H1 (cell line): ENCODE data around the gene WAC. TPM values are rescaled to one million over a fixed set of nuclear protein-coding genes. Genes with fewer than 3 reads are reported as not detected.

Experiments used
- CTCF ChIP-seq, 3 experiments: IDR thresholded peaks; 1 replicate in 2 of 3; 2 replicates in 1 of 3; pipeline versions ENCODE4 v1.5.1 to v1.6.1; 2011; ENCODE audit warnings: low read length in 3 of 3, mild to moderate bottlenecking in 3 of 3, inconsistent platforms in 2 of 3, low read depth in 1 of 3, moderate library complexity in 1 of 3; ENCODE audit not compliant: insufficient read depth in 1 of 3; ENCODE audit errors: control extremely low read depth in 1 of 3
- EZH2 ChIP-seq: fragments of 200-600 bp; sonication (generic); IDR thresholded peaks from 2 replicates; pipeline ENCODE4 v1.7.1; 2012; ENCODE audit warnings: low read depth, mild to moderate bottlenecking, moderate library complexity, low read length, inconsistent platforms; ENCODE audit not compliant: severe bottlenecking
- HDAC2 ChIP-seq, 2 experiments: fragments of 300-600 bp in 1 of 2; sonication (generic) in 1 of 2; IDR thresholded peaks; 2 replicates each; pipeline ENCODE4 v1.6.1; 2011 to 2012; ENCODE audit warnings: low read depth in 2 of 2, low read length in 2 of 2, mild to moderate bottlenecking in 2 of 2, moderate library complexity in 2 of 2, borderline replicate concordance in 1 of 2, inconsistent platforms in 1 of 2
- MAX ChIP-seq: IDR thresholded peaks from 2 replicates; pipeline ENCODE4 v1.6.1; 2012; ENCODE audit warnings: inconsistent platforms
- PHF8 ChIP-seq: fragments of 200-600 bp; sonication (generic); conservative IDR thresholded peaks from 2 replicates; pipeline ENCODE4 v1.7.1; 2012; ENCODE audit warnings: low read depth, mild to moderate bottlenecking, inconsistent platforms, low read length, moderate library complexity
- polyA plus RNA-seq, 7 experiments: library from polyadenylated mRNA; depleted of rRNA in 3 of 7; stranded (reverse) in 5 of 7; unstranded in 2 of 7; fragments of >200 nt in 5 of 7; fragments of 200-250 nt in 2 of 7; gene quantifications; 1 replicate in 5 of 7; 2 replicates in 1 of 7; 4 replicates in 1 of 7; pipeline versions ENCODE4 v1.2.1 to v1.2.3, GENCODE V29; 2011 to 2013; ENCODE audit warnings: missing spikeins in 2 of 7, mixed read lengths in 2 of 7
- small RNA-seq: library from polyadenylated mRNA; stranded (forward); fragments of <200 nt; extraction: miRNeasy Mini kit (QIAGEN cat#:217004); gene quantifications from one replicate; pipeline ENCODE3, GENCODE V24; 2013; ENCODE audit not compliant: insufficient read depth
- total RNA-seq: library from RNA; stranded (reverse); fragmentation: NEBNext Ultra II Directional; extraction: Animal tissue kit (Norgen Biotek cat#: 25700); gene quantifications from 2 replicates; pipeline ENCODE4 v1.2.1, GENCODE V29; 2021

Gene WAC
- total and polyA plus RNA-seq, 2 of the 8 experiments (the other 6 are each of a cell fraction or from before 2014, with no cell fraction given), result 72.9 to 128 TPM

GRCh38 chr10:28669227-28670173 is 136.6 kb downstream of the WAC start (continued):
- TF ChIP-seq CTCF (IDR thresholded peaks at IDR 0.05; ENCODE audit: control extremely low read depth in 1 of 3, insufficient read depth in 1 of 3, low read depth in 1 of 3, low read length in 3 of 3) (no peak), PHF8 (no peak; the same call in 1 of the 2 replicates), HDAC2 (IDR thresholded peaks at IDR 0.05; ENCODE audit: borderline replicate concordance in 1 of 2, low read depth in 2 of 2, low read length in 2 of 2) (no peak), EZH2 (no peak), MAX (no peak)

Small RNA genes lying within 50 kb of the gene (small RNA-seq; reads per million reads assigned to genes)
- gene RNU4ATAC6P (not detected), gene RNU6-1067P (not detected)

Other genes with a start within 250 kb of the WAC start
- gene MPP7, start 230.1 kb upstream of the WAC start, total RNA-seq, result 9.3 and 9.8 TPM in 2 replicates
- gene MPP7, start 230.1 kb upstream of the WAC start, polyA plus RNA-seq (2011; rRNA removed), result 1.9 and 2.0 TPM in 2 replicates
- 26.4 and 28.4 TPM in 2 replicates for gene BAMBI, start 144.4 kb downstream of the WAC start, total RNA-seq
- gene BAMBI, start 144.4 kb downstream of the WAC start, polyA plus RNA-seq (2011; rRNA removed), result 5.6 and 7.3 TPM in 2 replicates